Prostate gland (tissue), 2 donors: Measurements from ENCODE around the gene SCRT2.

ENCODE experiments used
- POLR2AphosphoS5 ChIP-seq: sonication (generic); formaldehyde crosslinking; IDR thresholded peaks from one replicate; pipeline ENCODE4 v1.6.1; 2017; ENCODE audit warnings: antibody characterized with exemption
- TF ChIP-seq, protein P1 (sequence below), 4 experiments: fragments of 200-600 bp in 2 of 4; fragments of 450-650 bp in 2 of 4; sonication (generic) in 2 of 4; IDR thresholded peaks; 1 replicate in 3 of 4; 2 replicates in 1 of 4; pipeline ENCODE4 v1.5.1; 2016 to 2019; ENCODE audit warnings: antibody characterized with exemption in 4 of 4, mild to moderate bottlenecking in 2 of 4, moderate library complexity in 2 of 4

DNA sequence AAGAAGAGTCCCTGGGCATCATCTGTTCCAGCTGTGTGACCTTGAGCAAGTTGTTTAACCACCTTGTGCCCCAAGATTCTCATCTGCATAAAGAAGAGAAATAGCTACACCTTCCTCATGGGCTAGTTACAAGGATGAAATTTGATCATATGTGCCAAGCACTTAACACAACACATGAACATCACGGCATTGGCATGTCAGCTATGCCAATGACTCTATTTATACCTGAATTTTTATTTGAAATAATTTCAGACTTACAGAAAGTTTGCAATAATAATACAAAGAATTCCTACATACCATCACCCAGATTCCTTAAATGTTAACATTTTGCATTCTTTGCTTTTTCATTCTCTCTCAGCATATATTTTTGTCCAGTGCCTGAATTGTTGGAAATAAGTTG is 44.5 kb downstream of the SCRT2 start:
- TF ChIP-seq, protein P1, sequence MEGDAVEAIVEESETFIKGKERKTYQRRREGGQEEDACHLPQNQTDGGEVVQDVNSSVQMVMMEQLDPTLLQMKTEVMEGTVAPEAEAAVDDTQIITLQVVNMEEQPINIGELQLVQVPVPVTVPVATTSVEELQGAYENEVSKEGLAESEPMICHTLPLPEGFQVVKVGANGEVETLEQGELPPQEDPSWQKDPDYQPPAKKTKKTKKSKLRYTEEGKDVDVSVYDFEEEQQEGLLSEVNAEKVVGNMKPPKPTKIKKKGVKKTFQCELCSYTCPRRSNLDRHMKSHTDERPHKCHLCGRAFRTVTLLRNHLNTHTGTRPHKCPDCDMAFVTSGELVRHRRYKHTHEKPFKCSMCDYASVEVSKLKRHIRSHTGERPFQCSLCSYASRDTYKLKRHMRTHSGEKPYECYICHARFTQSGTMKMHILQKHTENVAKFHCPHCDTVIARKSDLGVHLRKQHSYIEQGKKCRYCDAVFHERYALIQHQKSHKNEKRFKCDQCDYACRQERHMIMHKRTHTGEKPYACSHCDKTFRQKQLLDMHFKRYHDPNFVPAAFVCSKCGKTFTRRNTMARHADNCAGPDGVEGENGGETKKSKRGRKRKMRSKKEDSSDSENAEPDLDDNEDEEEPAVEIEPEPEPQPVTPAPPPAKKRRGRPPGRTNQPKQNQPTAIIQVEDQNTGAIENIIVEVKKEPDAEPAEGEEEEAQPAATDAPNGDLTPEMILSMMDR (IDR thresholded peaks at IDR 0.05): no peak
- TF ChIP-seq POLR2AphosphoS5: no peak
